GM10266 (cell line): ENCODE results near the gene ZNF324B.
"Not testable (repeated sequence)": the region's sequence is repeated elsewhere in the genome, so short reads cannot be mapped to it uniquely, and the experiment has no call there.

ENCODE experiments used
- DNase-seq: peaks from one replicate; pipeline ENCODE4 v3.0.0; 2012; ENCODE audit errors: extremely low spot score
- CTCF ChIP-seq: IDR thresholded peaks from 2 replicates; pipeline ENCODE4 v1.5.1; 2012; ENCODE audit warnings: mild to moderate bottlenecking, low read depth; ENCODE audit not compliant: control insufficient read depth, insufficient read depth; ENCODE audit errors: missing control alignments

The ZNF324B gene

GRCh38 chr19:58483776-58484175, 32.4 kb downstream of the ZNF324B start:
- DNase-seq: no peak
- no peak for TF ChIP-seq CTCF

GRCh38 chr19:58484349-58484748, 32.9 kb downstream of the ZNF324B start:
- DNase-seq: not testable (repeated sequence)

- no peak for TF ChIP-seq CTCF
- DNase-seq: no peak
These were observed 40.0 kb downstream of the ZNF324B start for GRCh38 chr19:58491393-58491792.

- no peak for DNase-seq
- TF ChIP-seq CTCF: no peak
These were observed 40.8 kb downstream of the ZNF324B start for GRCh38 chr19:58492265-58492664.

GRCh38 chr19:58497634-58498170, 46.3 kb downstream of the ZNF324B start:
- no peak for TF ChIP-seq CTCF
- no peak for DNase-seq

- no peak for DNase-seq
- TF ChIP-seq CTCF: no peak
These were observed 47.0 kb downstream of the ZNF324B start for GRCh38 chr19:58498316-58499020.

GRCh38 chr19:58499021-58499927, 47.9 kb downstream of the ZNF324B start:
- DNase-seq: peak; percentile 98
- no peak for TF ChIP-seq CTCF
